ENCODE data around the gene CCDC15.
"Not testable (repeated sequence)": the region's sequence is repeated elsewhere in the genome, so short reads cannot be mapped to it uniquely, and the experiment has no call there.

The CCDC15 gene

GRCh38 chr11:124941703-124942102, 12.3 kb upstream of the CCDC15 start:
- no peak for DNase-seq (ENCODE audit: low read depth, low spot score)

GRCh38 chr11:124942466-124943253, 11.3 kb upstream of the CCDC15 start:
- DNase-seq (ENCODE audit: low read depth, low spot score) = no peak

- DNase-seq (ENCODE audit: low read depth, low spot score) = no peak
Observed at GRCh38 chr11:124943254-124943616, 10.8 kb upstream of the CCDC15 start.

- no peak for DNase-seq (ENCODE audit: low read depth, low spot score)
Observed at GRCh38 chr11:124943741-124944140, 10.3 kb upstream of the CCDC15 start.

- DNase-seq (ENCODE audit: low read depth, low spot score) = no peak
Observed at GRCh38 chr11:124944565-124944964, 9.4 kb upstream of the CCDC15 start.

GRCh38 chr11:124945826-124946225, 8.2 kb upstream of the CCDC15 start:
- no peak for DNase-seq (ENCODE audit: low read depth, low spot score)

- DNase-seq (ENCODE audit: low read depth, low spot score) = no peak
Observed at GRCh38 chr11:124946735-124947141, 7.3 kb upstream of the CCDC15 start.

GRCh38 chr11:124950601-124951330, 3.2 kb upstream of the CCDC15 start:
- DNase-seq (ENCODE audit: low read depth, low spot score) = no peak

- no peak for DNase-seq (ENCODE audit: low read depth, low spot score)
Observed at GRCh38 chr11:124951341-124951740, 2.7 kb upstream of the CCDC15 start.

GRCh38 chr11:124954590-124954955, 571 bp downstream of the CCDC15 start:
- no peak for DNase-seq (ENCODE audit: low read depth, low spot score)

- no peak for DNase-seq (ENCODE audit: low read depth, low spot score)
Observed at GRCh38 chr11:124955035-124955434, 1.0 kb downstream of the CCDC15 start.

GRCh38 chr11:124961972-124962609, 8.1 kb downstream of the CCDC15 start:
- no peak for DNase-seq (ENCODE audit: low read depth, low spot score)

- DNase-seq (ENCODE audit: low read depth, low spot score) = not testable (repeated sequence)
Observed at GRCh38 chr11:124968197-124968596, 14.2 kb downstream of the CCDC15 start.

GRCh38 chr11:124970925-124971324, 16.9 kb downstream of the CCDC15 start:
- no peak for DNase-seq (ENCODE audit: low read depth, low spot score)

GRCh38 chr11:124971810-124972209, 17.8 kb downstream of the CCDC15 start:
- no peak for DNase-seq (ENCODE audit: low read depth, low spot score)

- DNase-seq (ENCODE audit: low read depth, low spot score) = no peak
Observed at GRCh38 chr11:124976531-124976930, 22.5 kb downstream of the CCDC15 start.

- no peak for DNase-seq (ENCODE audit: low read depth, low spot score)
Observed at GRCh38 chr11:124977006-124977405, 23.0 kb downstream of the CCDC15 start.

GRCh38 chr11:124978316-124978715, 24.3 kb downstream of the CCDC15 start:
- no peak for DNase-seq (ENCODE audit: low read depth, low spot score)

- no peak for DNase-seq (ENCODE audit: low read depth, low spot score)
Observed at GRCh38 chr11:124982043-124982442, 28.0 kb downstream of the CCDC15 start.

GRCh38 chr11:124983674-124984511, 29.9 kb downstream of the CCDC15 start:
- no peak for DNase-seq (ENCODE audit: low read depth, low spot score)

- no peak for DNase-seq (ENCODE audit: low read depth, low spot score)
Observed at GRCh38 chr11:124984512-124984854, 30.5 kb downstream of the CCDC15 start.

- no peak for DNase-seq (ENCODE audit: low read depth, low spot score)
Observed at GRCh38 chr11:124987096-124987495, 33.1 kb downstream of the CCDC15 start.

Data from activated CD4-positive, CD25-positive, alpha-beta regulatory T cell treated with anti-CD3 and anti-CD28 coated beads, Interleukin-2, amount 50 U/mL, for 16 hours (primary cell).